Measurements from ENCODE around the gene MACF1. TPM values are rescaled to one million over a fixed set of nuclear protein-coding genes. Genes with fewer than 3 reads are reported as not detected.

Gene MACF1
- total RNA-seq, 1 donor from 2014 or later: 185 TPM

DNA sequence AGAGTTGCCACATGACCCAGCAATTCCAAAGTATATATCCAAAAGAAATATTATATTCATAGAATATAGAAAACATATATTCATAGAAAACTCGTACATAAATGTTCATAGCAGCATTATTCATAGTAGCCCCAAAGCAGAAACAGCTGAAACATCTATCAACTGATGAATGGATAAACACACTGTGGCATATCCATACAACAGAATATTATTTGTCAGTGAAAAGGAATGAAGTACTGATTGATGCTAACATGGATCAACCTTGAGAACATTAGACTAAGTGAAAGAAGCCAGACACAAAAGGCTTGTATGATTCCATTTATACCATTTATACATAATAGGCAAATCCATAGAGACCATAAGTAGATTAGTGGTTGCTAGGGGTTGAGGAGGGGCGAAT, 21.7 kb upstream of the MACF1 start:
- peaks cover 6% of the 10 kb centered on the region for H3K36me3 Mint-ChIP-seq (ENCODE audit: low read depth)
- H3K9me3 Mint-ChIP-seq: peaks cover 2% of the 10 kb centered on the region
- no peak overlapping the region for H3K4me3 Mint-ChIP-seq
- no peak for DNase-seq (ENCODE audit: low read depth, low spot score)
- H3K4me1 Mint-ChIP-seq: peaks cover 12% of the 10 kb centered on the region
- no peak overlapping the region for H3K27ac Mint-ChIP-seq (ENCODE audit: unreplicated experiment)
- no peak for TF ChIP-seq CTCF (conservative IDR thresholded peaks at IDR 0.05)
- peaks cover 16% of the 10 kb centered on the region for H3K27me3 Mint-ChIP-seq (ENCODE audit: low read depth)

DNA sequence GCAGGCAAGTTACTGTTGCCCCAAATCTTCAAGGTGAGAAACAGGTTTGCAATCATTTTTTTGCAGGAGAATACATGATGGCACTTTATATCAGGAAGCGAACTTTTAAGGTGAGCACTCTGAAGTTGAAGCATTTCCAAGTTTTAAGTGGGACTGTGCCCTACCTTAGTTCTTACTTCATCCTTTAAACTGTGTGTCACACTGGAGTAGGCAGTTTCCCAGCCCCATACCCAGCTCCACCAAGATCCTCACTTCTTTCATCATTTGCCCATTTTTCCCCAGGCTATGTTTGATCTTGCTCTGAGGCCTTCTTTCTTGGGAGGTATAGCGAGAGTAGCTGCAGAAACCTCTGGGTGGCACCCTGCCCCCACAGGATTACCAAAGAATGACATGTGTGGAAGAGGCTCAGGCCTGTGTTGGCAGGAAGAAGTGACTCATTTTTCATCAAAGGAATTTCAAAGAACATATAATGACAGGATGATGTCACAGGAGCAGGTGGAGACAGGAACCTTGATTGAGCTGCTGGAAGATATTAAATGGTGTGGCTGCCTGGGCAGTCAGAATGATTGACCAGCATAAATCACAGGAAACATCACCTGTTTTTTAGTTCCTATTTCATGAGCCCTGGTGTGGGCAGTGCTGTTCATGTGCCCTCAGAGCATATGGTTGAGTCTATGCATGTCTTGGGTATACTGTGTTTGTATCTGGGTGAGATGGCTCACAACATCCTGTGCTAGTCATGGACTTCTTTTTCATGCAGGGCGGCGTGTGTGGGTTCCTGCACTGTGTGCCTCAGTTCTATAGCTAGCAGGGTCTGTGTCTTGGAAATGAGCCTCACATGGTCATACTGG, 20.8 kb upstream of the MACF1 start:
- peaks cover 8% of the 10 kb centered on the region for H3K4me1 Mint-ChIP-seq
- no peak for DNase-seq (ENCODE audit: low read depth, low spot score)
- H3K36me3 Mint-ChIP-seq (ENCODE audit: low read depth): peaks cover 6% of the 10 kb centered on the region
- no peak overlapping the region for H3K4me3 Mint-ChIP-seq
- H3K27ac Mint-ChIP-seq (ENCODE audit: unreplicated experiment): no peak overlapping the region
- TF ChIP-seq CTCF (conservative IDR thresholded peaks at IDR 0.05): peak; percentile 64
- peaks cover 2% of the 10 kb centered on the region for H3K9me3 Mint-ChIP-seq
- H3K27me3 Mint-ChIP-seq (ENCODE audit: low read depth): peaks cover 9% of the 10 kb centered on the region

DNA sequence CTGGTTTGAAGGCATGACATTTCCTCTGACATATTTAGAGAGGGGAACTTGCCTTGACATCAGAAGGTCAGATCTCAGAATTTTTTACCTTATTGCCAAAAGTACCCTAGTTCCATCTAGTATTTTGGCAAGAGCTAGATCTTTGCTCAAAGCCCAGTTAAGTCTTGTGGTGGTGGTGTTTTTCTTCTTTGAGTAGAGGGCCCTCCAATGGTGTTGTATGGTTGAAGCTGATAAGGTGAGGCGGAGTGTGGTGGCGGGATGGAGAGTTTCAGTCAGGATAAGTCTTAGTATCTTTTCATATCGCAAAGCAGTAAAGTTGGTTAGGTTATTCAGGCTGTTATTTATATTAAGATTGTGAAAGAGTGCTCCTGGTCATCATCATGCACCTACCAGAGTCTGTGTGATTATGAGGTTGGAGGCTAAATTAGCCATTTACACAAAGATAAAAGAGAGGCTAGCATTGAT, 20.1 kb upstream of the MACF1 start:
- no peak overlapping the region for H3K4me3 Mint-ChIP-seq
- peaks cover 3% of the 10 kb centered on the region for H3K27me3 Mint-ChIP-seq (ENCODE audit: low read depth)
- H3K27ac Mint-ChIP-seq (ENCODE audit: unreplicated experiment): no peak overlapping the region
- peaks cover 2% of the 10 kb centered on the region for H3K9me3 Mint-ChIP-seq
- no peak for DNase-seq (ENCODE audit: low read depth, low spot score)
- TF ChIP-seq CTCF (conservative IDR thresholded peaks at IDR 0.05): no peak
- H3K36me3 Mint-ChIP-seq (ENCODE audit: low read depth): peaks cover 6% of the 10 kb centered on the region
- peaks cover 10% of the 10 kb centered on the region for H3K4me1 Mint-ChIP-seq

- H3K4me3 Mint-ChIP-seq: no peak overlapping the region
- H3K9me3 Mint-ChIP-seq: no peaks in the 10 kb centered on the region
- H3K27ac Mint-ChIP-seq (ENCODE audit: unreplicated experiment): no peak overlapping the region
- H3K4me1 Mint-ChIP-seq: peaks cover 26% of the 10 kb centered on the region
- TF ChIP-seq CTCF (conservative IDR thresholded peaks at IDR 0.05): no peak
- no peaks in the 10 kb centered on the region for H3K36me3 Mint-ChIP-seq (ENCODE audit: low read depth)
- no peak for DNase-seq (ENCODE audit: low read depth, low spot score)
- H3K27me3 Mint-ChIP-seq (ENCODE audit: low read depth): no peaks in the 10 kb centered on the region
Observed at GRCh38 chr1:39187275-39188046, 17.0 kb upstream of the MACF1 start.

GRCh38 chr1:39189592-39190041, 14.9 kb upstream of the MACF1 start:
- Mint-ChIP-seq H3K9me3 (no peaks in the 10 kb centered on the region), H3K4me3 (no peak overlapping the region), H3K27me3 (ENCODE audit: low read depth) (no peaks in the 10 kb centered on the region), H3K4me1 (peaks cover 25% of the 10 kb centered on the region), H3K27ac (ENCODE audit: unreplicated experiment) (no peak overlapping the region), H3K36me3 (ENCODE audit: low read depth) (no peaks in the 10 kb centered on the region)
- TF ChIP-seq CTCF (conservative IDR thresholded peaks at IDR 0.05): no peak
- no peak for DNase-seq (ENCODE audit: low read depth, low spot score)
